Upper lobe of right lung (tissue), 1 donor: ENCODE data around the gene ZNF367. TPM values are rescaled to one million over a fixed set of nuclear protein-coding genes. Genes with fewer than 3 reads are reported as not detected.
"Not testable (repeated sequence)": the region's sequence is repeated elsewhere in the genome, so short reads cannot be mapped to it uniquely, and the experiment has no call there.

Source experiments
- ATAC-seq: fragments of 200-7000 bp; cut with Tn5 transposase; one replicate; pipeline ENCODE4 v1.9.1; 2020; ENCODE audit warnings: mild to moderate bottlenecking, moderate library complexity
- DNase-seq: peaks from one replicate; pipeline ENCODE4 v3.0.0-alpha.2; 2020
- H3K27ac ChIP-seq: fragments of 200-600 bp; one replicate; pipeline ENCODE4 v1.8.0; 2022
- H3K27me3 ChIP-seq: fragments of 200-600 bp; one replicate; pipeline ENCODE4 v1.8.0; 2022; ENCODE audit warnings: mild to moderate bottlenecking
- H3K36me3 ChIP-seq: fragments of 200-600 bp; one replicate; pipeline ENCODE4 v1.8.0; 2022
- H3K4me1 ChIP-seq: fragments of 200-600 bp; one replicate; pipeline ENCODE4 v1.8.0; 2022
- H3K4me3 ChIP-seq: fragments of 200-600 bp; one replicate; pipeline ENCODE4 v1.8.0; 2022; ENCODE audit warnings: mild to moderate bottlenecking
- H3K9me3 ChIP-seq: fragments of 200-600 bp; one replicate; pipeline ENCODE4 v1.8.0; 2022
- CTCF ChIP-seq: fragments of 200-600 bp; IDR thresholded peaks from one replicate; pipeline ENCODE4 v1.8.0; 2022; ENCODE audit warnings: antibody characterized with exemption
- intact Hi-C: fragments of 100-400 bp; cut with DNase I; formaldehyde crosslinking; loops from one replicate; pipeline ENCODE4 v1.11.0; 2022
- total RNA-seq: library from RNA; stranded (reverse); fragmentation: NEBNext Ultra II Directional; extraction: Animal tissue kit (Norgen Biotek cat#: 25700); gene quantifications from one replicate; pipeline ENCODE4 v1.2.1, GENCODE V29; 2021
- donor health status: DM: no; HTN: yes; CAD: no; lungs with severe emphysema.

The ZNF367 gene
- total RNA-seq, 1 donor from 2014 or later = 0.67 TPM

- Histone ChIP-seq H3K27me3 (no peaks in the 10 kb centered on the region), H3K9me3 (no peaks in the 10 kb centered on the region), H3K4me3 (no peak overlapping the region), H3K27ac (no peak overlapping the region), H3K36me3 (peaks cover 36% of the 10 kb centered on the region), H3K4me1 (no peaks in the 10 kb centered on the region)
- ATAC-seq (no peak), DNase-seq (no peak)
- intact Hi-C loops = no loop called here
- no peak for TF ChIP-seq CTCF
Measured at GRCh38 chr9:96361668-96362067, 56.5 kb downstream of the ZNF367 start.

GRCh38 chr9:96360976-96361375 lies 57.2 kb downstream of the ZNF367 start:
- TF ChIP-seq CTCF = no peak
- no peak for ATAC-seq
- intact Hi-C loops = no loop called here
- H3K4me3 ChIP-seq = no peak overlapping the region
- H3K4me1 ChIP-seq = no peaks in the 10 kb centered on the region
- DNase-seq = no peak
- H3K9me3 ChIP-seq = no peaks in the 10 kb centered on the region
- peaks cover 43% of the 10 kb centered on the region for H3K36me3 ChIP-seq
- no peak overlapping the region for H3K27ac ChIP-seq
- H3K27me3 ChIP-seq = no peaks in the 10 kb centered on the region

GRCh38 chr9:96360523-96360922 lies 57.6 kb downstream of the ZNF367 start:
- H3K27ac ChIP-seq, intact Hi-C loops, H3K9me3 ChIP-seq, ATAC-seq, H3K4me3 ChIP-seq, DNase-seq, H3K27me3 ChIP-seq, H3K4me1 ChIP-seq: not testable (repeated sequence)
- peaks cover 44% of the 10 kb centered on the region for H3K36me3 ChIP-seq

GRCh38 chr9:96350866-96351265 lies 67.3 kb downstream of the ZNF367 start:
- H3K27ac ChIP-seq = no peak overlapping the region
- intact Hi-C loops = no loop called here
- no peaks in the 10 kb centered on the region for H3K4me1 ChIP-seq
- H3K27me3 ChIP-seq = no peaks in the 10 kb centered on the region
- no peak overlapping the region for H3K4me3 ChIP-seq
- DNase-seq (no peak), ATAC-seq (no peak)
- no peaks in the 10 kb centered on the region for H3K9me3 ChIP-seq
- no peak for TF ChIP-seq CTCF
- H3K36me3 ChIP-seq = peaks cover 19% of the 10 kb centered on the region

- DNase-seq = no peak
- H3K9me3 ChIP-seq = no peaks in the 10 kb centered on the region
- H3K4me1 ChIP-seq = peaks cover 9% of the 10 kb centered on the region
- intact Hi-C loops = no loop called here
- TF ChIP-seq CTCF = no peak
- no peaks in the 10 kb centered on the region for H3K27me3 ChIP-seq
- ATAC-seq = no peak
- peaks cover 19% of the 10 kb centered on the region for H3K36me3 ChIP-seq
- H3K4me3 ChIP-seq = no peak overlapping the region
- no peak overlapping the region for H3K27ac ChIP-seq
Measured at GRCh38 chr9:96348261-96348660, 69.9 kb downstream of the ZNF367 start.

- ATAC-seq (no peak), DNase-seq (no peak)
- Histone ChIP-seq H3K9me3 (no peaks in the 10 kb centered on the region), H3K36me3 (peaks cover 11% of the 10 kb centered on the region), H3K4me3 (no peak overlapping the region), H3K4me1 (peaks cover 9% of the 10 kb centered on the region), H3K27ac (no peak overlapping the region), H3K27me3 (no peaks in the 10 kb centered on the region)
- intact Hi-C loops = no loop called here
- TF ChIP-seq CTCF = no peak
Measured at GRCh38 chr9:96345551-96345950, 72.6 kb downstream of the ZNF367 start.
